GM12891 (cell line): ENCODE results near the gene ANXA6.
A peak's percentile ranks its signal among the peaks of the same experiment; 100 is the strongest.

Experiments
- DNase-seq: peaks from one replicate; pipeline ENCODE4 v3.0.0; 2011; ENCODE audit warnings: low spot score; ENCODE audit not compliant: insufficient read length
- FAIRE-seq: peaks from 2 replicates; lab custom pipeline; 2011; peaks lifted over from hg19 to GRCh38; lab: Jason Lieb, UNC
- PAX5 ChIP-seq: IDR thresholded peaks from 2 replicates; pipeline ENCODE4 v1.6.1; 2011; ENCODE audit warnings: low read length, moderate library complexity, mild to moderate bottlenecking; ENCODE audit not compliant: insufficient read depth, severe bottlenecking
- POLR2A ChIP-seq: IDR thresholded peaks from 2 replicates; pipeline ENCODE4 v1.6.1; 2011; ENCODE audit warnings: low read depth, low read length, control low read depth
- POLR2AphosphoS5 ChIP-seq: IDR thresholded peaks from 2 replicates; pipeline ENCODE4 v1.6.1; 2011; ENCODE audit warnings: low read depth, low read length, control low read depth
- POU2F2 ChIP-seq: IDR thresholded peaks from 2 replicates; pipeline ENCODE4 v1.6.1; 2011; ENCODE audit warnings: low read depth, mild to moderate bottlenecking, control low read depth, low read length, moderate library complexity
- SPI1 ChIP-seq: IDR thresholded peaks from 2 replicates; pipeline ENCODE4 v1.6.1; 2011; ENCODE audit warnings: low read depth, low read length, control low read depth
- TAF1 ChIP-seq: IDR thresholded peaks from 2 replicates; pipeline ENCODE4 v1.6.1; 2011; ENCODE audit warnings: low read depth, low read length, control low read depth

The ANXA6 gene

DNA sequence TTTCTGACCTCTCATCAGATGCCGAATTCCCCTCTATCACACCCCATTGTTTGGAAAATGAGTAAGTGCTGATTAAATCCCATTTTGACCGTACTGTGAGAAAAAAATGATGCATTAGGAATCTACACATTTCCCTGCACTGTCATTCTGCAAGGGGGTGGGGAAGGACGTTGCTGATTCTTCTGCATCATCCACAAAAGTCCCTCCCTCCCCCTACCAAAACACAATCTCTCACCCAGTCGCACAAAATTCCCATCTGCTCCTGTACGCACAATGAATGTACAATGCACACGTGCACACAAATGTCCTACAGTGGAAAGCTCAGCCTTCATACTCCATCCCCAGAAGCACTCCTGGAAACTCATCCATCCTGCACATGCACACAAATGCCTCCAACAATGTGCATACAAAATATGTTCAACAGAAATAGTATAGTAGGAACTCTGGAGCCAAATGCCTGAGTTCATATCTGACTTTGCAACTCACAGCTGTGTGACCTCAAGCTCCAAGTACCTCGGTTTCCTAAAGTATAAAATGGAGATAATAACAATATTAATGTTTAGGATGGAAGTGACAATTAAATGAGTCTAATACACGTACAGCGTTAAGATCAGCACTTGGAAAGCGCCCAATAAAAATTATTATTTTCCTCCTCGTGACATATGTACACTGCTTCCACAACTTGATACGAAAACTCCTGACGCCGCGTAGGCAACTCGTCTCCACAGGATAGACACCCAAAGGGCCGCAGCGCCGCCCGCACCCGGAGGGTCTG is 77.6 kb downstream of the ANXA6 start:
- FAIRE-seq = peak; percentile 68
- TF ChIP-seq SPI1 (no peak), POLR2AphosphoS5 (peak; percentile 58; the same call in 1 of the 2 replicates), POLR2A (no peak; the same call in 1 of the 2 replicates), PAX5 (no peak), TAF1 (peak; percentile 28; the same call in 1 of the 2 replicates), POU2F2 (0 out of 2 replicates have a peak, but pooled peaks have one; percentile 12)
- no peak for DNase-seq

DNA sequence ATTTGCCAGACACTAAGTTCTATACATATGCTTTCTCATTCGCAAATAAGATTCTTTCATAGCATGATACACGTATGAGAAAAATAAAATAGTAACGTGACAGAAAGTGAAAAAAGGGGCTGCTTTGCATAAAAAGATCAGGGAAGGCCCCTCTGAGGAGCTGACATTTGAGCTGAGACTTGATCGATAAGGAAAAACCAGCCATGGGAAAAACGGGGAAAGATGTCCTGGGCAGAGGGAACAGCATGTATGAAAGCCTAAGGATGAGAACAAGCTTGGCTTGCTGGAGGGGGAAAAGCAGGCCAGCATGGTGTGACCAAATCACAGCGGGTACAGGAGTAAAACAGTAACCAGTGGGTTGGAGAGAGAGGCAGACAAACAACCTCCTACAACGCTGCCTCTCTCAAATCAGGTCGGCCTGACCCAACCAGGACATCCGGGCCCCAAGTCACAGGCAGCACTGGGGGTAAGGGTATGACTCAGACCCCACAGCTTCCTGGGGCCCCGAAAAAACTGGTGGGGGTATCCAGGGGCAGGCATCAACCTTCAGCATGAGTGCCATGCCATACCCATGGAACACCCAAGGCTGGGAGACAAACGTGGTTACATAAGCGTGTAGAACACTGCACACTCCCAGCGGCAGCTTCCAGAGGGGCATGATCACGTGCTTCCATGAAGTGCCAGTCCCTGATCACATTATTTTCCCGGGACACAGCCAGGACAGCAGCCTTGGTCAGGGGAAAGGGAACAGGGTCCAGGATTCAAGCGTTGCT is 78.9 kb downstream of the ANXA6 start:
- FAIRE-seq (peak; percentile 96), DNase-seq (peak; percentile 53)
- TF ChIP-seq SPI1 (no peak), POU2F2 (peak; percentile 93), POLR2A (peak; percentile 88), POLR2AphosphoS5 (peak; percentile 87), TAF1 (peak; percentile 51; the same call in 1 of the 2 replicates), PAX5 (no peak)

DNA sequence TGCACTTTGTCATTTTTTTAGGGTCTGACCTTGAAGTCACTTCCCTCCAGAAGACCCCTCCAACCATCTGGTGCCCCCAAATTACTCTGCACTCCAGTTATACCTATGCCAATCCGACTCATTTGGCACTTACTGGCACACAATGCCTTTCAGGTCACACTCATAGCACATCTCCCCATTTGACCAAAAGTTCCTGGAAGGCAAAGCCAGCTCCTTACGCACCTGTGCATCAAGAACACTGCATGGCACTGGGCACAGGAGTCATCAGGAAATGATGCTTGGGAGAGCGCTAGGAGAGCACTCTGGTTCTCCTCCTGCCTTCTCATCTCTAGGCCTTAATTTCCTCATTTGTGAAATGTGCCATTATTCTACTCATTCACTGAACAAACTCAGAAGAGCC is 79.6 kb downstream of the ANXA6 start:
- DNase-seq (no peak), FAIRE-seq (no peak)
- TF ChIP-seq PAX5 (no peak), POLR2AphosphoS5 (no peak; the same call in 1 of the 2 replicates), POLR2A (no peak), SPI1 (no peak), TAF1 (no peak), POU2F2 (no peak; the same call in 1 of the 2 replicates)

DNA sequence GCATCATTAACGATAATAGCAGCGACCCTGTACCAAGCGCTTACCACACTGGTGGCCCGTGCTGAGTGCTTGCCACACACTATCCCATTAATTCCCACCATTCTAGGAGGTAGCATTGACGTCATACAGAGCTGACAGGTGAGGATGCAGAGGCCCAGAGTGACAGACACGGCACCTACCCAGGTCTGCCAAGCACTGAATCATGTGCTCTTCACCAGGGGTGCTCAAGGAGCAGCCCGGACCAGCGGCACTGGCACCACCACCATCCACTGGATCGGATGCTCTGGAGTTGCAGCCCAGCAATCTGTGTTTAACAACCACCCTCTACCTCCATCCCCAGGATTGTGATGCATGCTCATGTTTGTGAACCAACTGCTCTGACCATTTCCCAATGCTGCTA is 80.2 kb downstream of the ANXA6 start:
- FAIRE-seq (no peak), DNase-seq (no peak)
- TF ChIP-seq POU2F2 (no peak), POLR2AphosphoS5 (peak; percentile 45), TAF1 (no peak; the same call in 1 of the 2 replicates), POLR2A (peak; percentile 35), PAX5 (no peak), SPI1 (no peak)

DNA sequence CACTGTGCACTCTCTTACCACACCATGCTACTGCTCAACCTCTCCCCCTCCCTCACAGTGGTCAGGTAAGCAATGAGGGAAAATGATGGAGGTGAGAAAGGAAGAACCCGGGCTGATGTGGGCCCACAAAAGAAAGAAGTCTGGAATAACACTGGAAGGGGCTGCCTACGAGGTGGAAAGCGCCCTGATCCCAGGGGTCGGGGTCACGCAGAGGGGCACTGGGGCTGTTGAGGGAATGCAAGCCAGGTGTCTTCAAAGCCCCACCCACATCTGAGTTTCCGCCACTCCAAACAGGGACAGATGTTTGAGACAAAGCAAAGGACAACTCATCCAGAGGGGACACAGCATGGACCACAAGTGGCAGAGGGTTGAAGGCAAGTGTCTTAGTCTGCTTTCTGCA is 81.0 kb downstream of the ANXA6 start:
- FAIRE-seq (no peak), DNase-seq (no peak)
- no peak for TF ChIP-seq POLR2A
- TF ChIP-seq POLR2AphosphoS5 = no peak
- no peak for TF ChIP-seq PAX5
- no peak for TF ChIP-seq POU2F2
- no peak for TF ChIP-seq SPI1
- TF ChIP-seq TAF1 = no peak

DNA sequence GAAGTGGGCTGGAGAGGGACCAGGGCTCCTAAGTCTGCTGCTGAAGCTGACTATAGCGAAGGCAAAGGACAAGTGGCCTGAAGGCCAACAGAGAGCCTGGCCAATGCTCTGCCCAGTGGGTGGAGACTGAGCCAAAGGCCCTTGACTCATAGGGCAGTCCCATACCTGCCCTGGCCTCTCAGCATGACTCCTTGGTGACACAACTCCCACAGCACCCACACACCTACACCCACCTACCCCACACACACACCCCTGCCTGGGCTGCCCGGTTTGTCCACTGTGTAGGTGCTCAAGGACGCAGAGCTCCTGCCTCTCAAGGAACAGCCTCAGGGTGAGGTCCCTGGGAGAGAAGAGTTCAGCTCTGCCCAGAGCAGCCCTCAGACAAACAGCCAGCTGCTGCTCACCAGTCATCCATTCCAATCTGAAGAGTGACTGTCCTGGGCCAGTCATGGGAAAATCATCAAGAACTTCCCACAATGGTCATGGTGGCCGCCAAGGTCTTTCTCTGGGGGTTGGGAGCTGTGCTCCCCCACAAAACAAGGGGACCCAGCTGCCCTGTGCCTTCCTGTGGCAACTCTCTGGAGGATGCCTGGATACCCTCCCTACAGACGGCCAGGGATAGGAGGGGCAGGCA is 81.8 kb downstream of the ANXA6 start:
- no peak for DNase-seq
- peak; percentile 69 for FAIRE-seq

DNA sequence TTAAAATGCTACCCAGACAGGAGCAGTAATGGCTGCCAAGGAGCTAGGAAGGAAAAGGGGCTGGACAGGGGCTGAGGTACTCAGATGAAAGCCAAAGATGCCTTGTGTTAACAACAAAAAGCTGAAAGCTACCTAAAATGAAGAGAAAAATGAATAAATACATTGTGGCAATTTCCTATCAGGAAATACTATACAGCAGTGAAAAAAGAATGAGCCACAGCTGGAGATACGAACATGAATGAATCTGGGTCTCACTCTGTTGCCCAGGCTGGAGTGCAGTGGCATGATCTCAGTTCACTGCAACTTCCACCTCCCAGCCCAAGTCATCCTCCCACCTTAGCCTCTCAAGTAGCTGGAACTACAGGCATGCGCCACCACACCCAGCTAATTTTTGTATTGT is 83.0 kb downstream of the ANXA6 start:
- FAIRE-seq (no peak), DNase-seq (no peak)
- no peak for TF ChIP-seq SPI1
- TF ChIP-seq POLR2AphosphoS5 = no peak
- no peak for TF ChIP-seq POLR2A
- no peak for TF ChIP-seq PAX5
- no peak for TF ChIP-seq POU2F2
- no peak for TF ChIP-seq TAF1

More for the DNA sequence above, 81.8 kb downstream of the ANXA6 start:
- TF ChIP-seq TAF1 (no peak), PAX5 (no peak), POLR2AphosphoS5 (no peak), POLR2A (no peak), SPI1 (no peak), POU2F2 (no peak)

DNA sequence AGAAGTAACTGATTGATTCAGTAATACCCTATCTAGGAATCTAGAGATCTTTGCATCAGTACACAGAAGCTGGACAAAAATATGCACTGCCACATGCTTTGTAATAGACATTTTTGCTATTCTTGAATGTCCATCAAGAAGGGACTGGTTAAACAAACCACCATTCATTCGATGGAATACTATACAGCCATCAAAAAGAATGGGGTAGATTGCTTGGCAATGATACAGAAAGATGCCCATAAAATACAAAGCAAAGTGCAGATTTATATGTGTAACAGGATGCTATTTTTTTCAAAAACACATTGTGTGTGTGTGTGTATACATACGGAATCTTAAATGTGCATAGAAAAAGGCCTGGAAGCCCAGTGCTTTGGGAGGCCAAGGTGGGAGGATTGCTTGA is 84.3 kb downstream of the ANXA6 start:
- FAIRE-seq (no peak), DNase-seq (no peak)
- TF ChIP-seq POLR2AphosphoS5 = no peak

DNA sequence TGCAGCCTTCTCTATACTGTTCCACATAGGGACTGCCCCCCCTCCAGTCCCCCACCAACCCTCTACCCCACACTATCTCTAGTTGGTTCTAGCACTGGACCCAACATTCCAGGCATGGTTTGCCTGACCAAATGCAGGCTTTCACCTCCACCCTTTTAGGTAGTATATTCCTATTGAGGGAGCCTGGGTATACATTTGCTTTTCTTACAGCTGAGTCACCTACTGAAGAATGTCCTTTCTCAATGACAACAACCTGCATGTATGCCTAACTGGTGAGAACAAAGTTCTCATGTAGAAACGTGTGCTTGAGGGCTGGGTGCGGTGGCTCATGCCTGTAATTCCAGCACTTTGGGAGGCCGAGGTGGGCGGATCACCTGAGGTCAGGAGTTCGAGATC is 85.0 kb downstream of the ANXA6 start:
- no peak for FAIRE-seq
- TF ChIP-seq POU2F2 (no peak), TAF1 (no peak), POLR2AphosphoS5 (0 out of 2 replicates have a peak, but pooled peaks have one; percentile 5), SPI1 (no peak), PAX5 (no peak), POLR2A (no peak)
- no peak for DNase-seq
